Measurements from ENCODE around the gene BCAS1.

- TF ChIP-seq, protein P1, sequence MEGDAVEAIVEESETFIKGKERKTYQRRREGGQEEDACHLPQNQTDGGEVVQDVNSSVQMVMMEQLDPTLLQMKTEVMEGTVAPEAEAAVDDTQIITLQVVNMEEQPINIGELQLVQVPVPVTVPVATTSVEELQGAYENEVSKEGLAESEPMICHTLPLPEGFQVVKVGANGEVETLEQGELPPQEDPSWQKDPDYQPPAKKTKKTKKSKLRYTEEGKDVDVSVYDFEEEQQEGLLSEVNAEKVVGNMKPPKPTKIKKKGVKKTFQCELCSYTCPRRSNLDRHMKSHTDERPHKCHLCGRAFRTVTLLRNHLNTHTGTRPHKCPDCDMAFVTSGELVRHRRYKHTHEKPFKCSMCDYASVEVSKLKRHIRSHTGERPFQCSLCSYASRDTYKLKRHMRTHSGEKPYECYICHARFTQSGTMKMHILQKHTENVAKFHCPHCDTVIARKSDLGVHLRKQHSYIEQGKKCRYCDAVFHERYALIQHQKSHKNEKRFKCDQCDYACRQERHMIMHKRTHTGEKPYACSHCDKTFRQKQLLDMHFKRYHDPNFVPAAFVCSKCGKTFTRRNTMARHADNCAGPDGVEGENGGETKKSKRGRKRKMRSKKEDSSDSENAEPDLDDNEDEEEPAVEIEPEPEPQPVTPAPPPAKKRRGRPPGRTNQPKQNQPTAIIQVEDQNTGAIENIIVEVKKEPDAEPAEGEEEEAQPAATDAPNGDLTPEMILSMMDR (IDR thresholded peaks at IDR 0.05; ENCODE audit: low read length), result no peak
- TF ChIP-seq EZH2 (optimal IDR thresholded peaks at IDR 0.05; ENCODE audit: low read depth, low read length), result no peak
These were observed 166.8 kb downstream of the BCAS1 start for GRCh38 chr20:53903652-53903987.
